ENCODE measurements around the gene SRSF2. TPM values are rescaled to one million over a fixed set of nuclear protein-coding genes. Genes with fewer than 3 reads are reported as not detected.

The SRSF2 gene
- total and polyA plus RNA-seq, 9 of the 15 experiments (the other 6 are each of a cell fraction or from before 2014, with no cell fraction given) = 161 to 583 (median 393) TPM

GRCh38 chr17:76757256-76757655, 20.1 kb upstream of the SRSF2 start:
- FAIRE-seq = no peak
- Histone ChIP-seq H3K79me2 (ENCODE audit: control insufficient read depth, insufficient read depth, low read length) (no peaks in the 10 kb centered on the region), H3K4me2 (ENCODE audit: insufficient read depth, low read length) (no peak overlapping the region), H3K9ac (ENCODE audit: insufficient read depth in 1 of 2, low read depth in 2 of 2, low read length in 2 of 2) (no peak overlapping the region), H2AFZ (ENCODE audit: low read depth, low read length) (no peak overlapping the region), H3K36me3 (ENCODE audit: control insufficient read depth, insufficient read depth, low read length) (peaks cover 25% of the 10 kb centered on the region; the same call in 2 of the 3 replicates), H4K20me1 (replicated peaks; ENCODE audit: control insufficient read depth, insufficient read depth, low read length) (no peaks in the 10 kb centered on the region), H3K4me3 (no peak overlapping the region), H3K9me3 (replicated peaks; ENCODE audit: control insufficient read depth, insufficient read depth, low read depth, low read length) (no peaks in the 10 kb centered on the region), H3K9me1 (ENCODE audit: control insufficient read depth, insufficient read depth, low read length) (no peaks in the 10 kb centered on the region), H3K4me1 (replicated peaks in 1 of 2; ENCODE audit: control insufficient read depth in 2 of 2, insufficient read depth in 2 of 2, low read length in 2 of 2) (no peaks in the 10 kb centered on the region), H3K27ac (ENCODE audit: extremely low read depth, low read depth, low read length) (no peak overlapping the region), H3K27me3 (ENCODE audit: control insufficient read depth in 2 of 2, insufficient read depth in 2 of 2, low read length in 2 of 2) (no peaks in the 10 kb centered on the region)
- intact Hi-C loops (cut with micrococcal nuclease) = no loop called here
- POLR2A ChIA-PET = interaction anchor here (0.6 kb wide), 1 partner anchor 22 kb away, joined by 4 read pairs; no protein-coding TSS in a partner anchor
- no peak for DNase-seq (ENCODE audit: extremely low read depth in 1 of 4, low spot score in 3 of 4)
- in situ Hi-C loops (cut with MboI) = no loop called here
- ATAC-seq = no peak
- CTCF ChIA-PET (ENCODE audit: low intra/inter-chr PET ratio) = no interaction called here
- WGBS (ENCODE audit: insufficient coverage, low coverage, missing lambda C conversion rate) = 92% methylated on average over 5 of the region's 5 CpGs
- no TSS peak for BruUV-seq (replicated peaks)
- TF ChIP-seq PHF21A (IDR thresholded peaks at IDR 0.05; ENCODE audit: borderline replicate concordance, low read depth) (no peak), ZNF143 (CRISPR knock-in tag; IDR thresholded peaks at IDR 0.05) (no peak), ZBTB26 (CRISPR knock-in tag; IDR thresholded peaks at IDR 0.05) (no peak), MYNN (IDR thresholded peaks at IDR 0.05) (no peak), MYNN (CRISPR knock-in tag; IDR thresholded peaks at IDR 0.05) (no peak), KLF16 (IDR thresholded peaks at IDR 0.05) (no peak), BHLHE40 (IDR thresholded peaks at IDR 0.05; ENCODE audit: low read length) (no peak), HEY1 (CRISPR knock-in tag; IDR thresholded peaks at IDR 0.05; ENCODE audit: borderline replicate concordance) (no peak), CREB3L1 (IDR thresholded peaks at IDR 0.05; ENCODE audit: borderline replicate concordance, low read depth) (no peak), PHB2 (IDR thresholded peaks at IDR 0.05; ENCODE audit: low read depth) (no peak), GABPA (tag; conservative IDR thresholded peaks at IDR 0.05; ENCODE audit: low read depth) (no peak), ZC3H8 (IDR thresholded peaks at IDR 0.05) (no peak), CTCFL (IDR thresholded peaks at IDR 0.05; ENCODE audit: borderline replicate concordance, insufficient read depth, low read depth, low read length, poor library complexity, severe bottlenecking) (no peak)

Data from K562 (cell line).